ENCODE results near the gene DCHS1.
A peak's percentile ranks its signal among the peaks of the same experiment; 100 is the strongest.

The DCHS1 gene

GRCh38 chr11:6673523-6674218 lies 18.1 kb upstream of the DCHS1 start:
- DNase-seq (ENCODE audit: low read depth) = no peak

- no peak for DNase-seq (ENCODE audit: low read depth)
These were observed 16.4 kb upstream of the DCHS1 start for GRCh38 chr11:6671991-6672390.

GRCh38 chr11:6670202-6670830 lies 14.7 kb upstream of the DCHS1 start:
- DNase-seq (ENCODE audit: low read depth) = no peak

- DNase-seq (ENCODE audit: low read depth) = peak; percentile 36
These were observed 12.2 kb upstream of the DCHS1 start for GRCh38 chr11:6667733-6668374.

- DNase-seq (ENCODE audit: low read depth) = no peak
These were observed 10.9 kb upstream of the DCHS1 start for GRCh38 chr11:6666302-6667183.

- no peak for DNase-seq (ENCODE audit: low read depth)
These were observed 8.9 kb upstream of the DCHS1 start for GRCh38 chr11:6664551-6664950.

GRCh38 chr11:6663794-6664469 lies 8.3 kb upstream of the DCHS1 start:
- no peak for DNase-seq (ENCODE audit: low read depth)

GRCh38 chr11:6660712-6661111 lies 5.1 kb upstream of the DCHS1 start:
- no peak for DNase-seq (ENCODE audit: low read depth)

GRCh38 chr11:6658647-6659046 lies 3.0 kb upstream of the DCHS1 start:
- DNase-seq (ENCODE audit: low read depth) = no peak

- peak; percentile 11 for DNase-seq (ENCODE audit: low read depth)
These were observed 1.7 kb upstream of the DCHS1 start for GRCh38 chr11:6657346-6657745.

GRCh38 chr11:6656936-6657335 lies 1.3 kb upstream of the DCHS1 start:
- no peak for DNase-seq (ENCODE audit: low read depth)

- no peak for DNase-seq (ENCODE audit: low read depth)
These were observed 941 bp upstream of the DCHS1 start for GRCh38 chr11:6656584-6656915.

GRCh38 chr11:6655020-6655789 lies 404 bp downstream of the DCHS1 start:
- no peak for DNase-seq (ENCODE audit: low read depth)

GRCh38 chr11:6654281-6655019 lies 1.2 kb downstream of the DCHS1 start:
- DNase-seq (ENCODE audit: low read depth) = no peak

GRCh38 chr11:6653656-6654055 lies 2.0 kb downstream of the DCHS1 start:
- DNase-seq (ENCODE audit: low read depth) = no peak

- no peak for DNase-seq (ENCODE audit: low read depth)
These were observed 2.5 kb downstream of the DCHS1 start for GRCh38 chr11:6653097-6653496.

GRCh38 chr11:6652182-6652581 lies 3.4 kb downstream of the DCHS1 start:
- no peak for DNase-seq (ENCODE audit: low read depth)

- peak; percentile 11 for DNase-seq (ENCODE audit: low read depth)
These were observed 4.6 kb downstream of the DCHS1 start for GRCh38 chr11:6650980-6651379.

GRCh38 chr11:6650104-6650503 lies 5.5 kb downstream of the DCHS1 start:
- DNase-seq (ENCODE audit: low read depth) = no peak

GRCh38 chr11:6648501-6648900 lies 7.1 kb downstream of the DCHS1 start:
- no peak for DNase-seq (ENCODE audit: low read depth)

- no peak for DNase-seq (ENCODE audit: low read depth)
These were observed 7.8 kb downstream of the DCHS1 start for GRCh38 chr11:6647836-6648235.

Measured in iris pigment epithelial cell (primary cell).